D721Med (cell line): Measurements from ENCODE around the gene CCDC187.

Experiments
- DNase-seq: peaks from one replicate; pipeline ENCODE4 v3.0.0; 2011; ENCODE audit warnings: low spot score; ENCODE audit not compliant: insufficient read length
- FAIRE-seq: peaks from 2 replicates; lab custom pipeline; 2011; peaks lifted over from hg19 to GRCh38; lab: Jason Lieb, UNC
- CTCF ChIP-seq: IDR thresholded peaks from 2 replicates; pipeline ENCODE4 v1.5.1; 2012; ENCODE audit warnings: mild to moderate bottlenecking, control low read depth; ENCODE audit not compliant: insufficient read depth; ENCODE audit errors: missing control alignments

The CCDC187 gene

GRCh38 chr9:136283291-136284235 lies 20.3 kb downstream of the CCDC187 start:
- TF ChIP-seq CTCF: peak; percentile 94
- DNase-seq (peak; percentile 95), FAIRE-seq (no peak)

GRCh38 chr9:136282272-136282861 lies 21.5 kb downstream of the CCDC187 start:
- no peak for FAIRE-seq
- DNase-seq: no peak
- no peak for TF ChIP-seq CTCF

GRCh38 chr9:136281421-136282271 lies 22.2 kb downstream of the CCDC187 start:
- DNase-seq: no peak
- FAIRE-seq: no peak
- TF ChIP-seq CTCF: no peak

- TF ChIP-seq CTCF: no peak
- no peak for FAIRE-seq
- no peak for DNase-seq
Observed at GRCh38 chr9:136280535-136281315, 23.2 kb downstream of the CCDC187 start.

- no peak for DNase-seq
- FAIRE-seq: no peak
- no peak for TF ChIP-seq CTCF
Observed at GRCh38 chr9:136279471-136279870, 24.4 kb downstream of the CCDC187 start.

GRCh38 chr9:136278894-136279293 lies 25.0 kb downstream of the CCDC187 start:
- TF ChIP-seq CTCF: no peak
- no peak for FAIRE-seq

More at GRCh38 chr9:136278894-136279293, 25.0 kb downstream of the CCDC187 start:
- no peak for DNase-seq
